GM21381 (cell line): ENCODE data around the gene HOXC4.
"Not testable (repeated sequence)": the region's sequence is repeated elsewhere in the genome, so short reads cannot be mapped to it uniquely, and the experiment has no call there.

Experiments used
- ATAC-seq: cut with Tn5 transposase; IDR thresholded peaks from one replicate; pipeline ENCODE4 v1.9.1; 2021; ENCODE audit warnings: mild to moderate bottlenecking, moderate library complexity; ENCODE audit not compliant: unreplicated experiment

The HOXC4 gene

DNA sequence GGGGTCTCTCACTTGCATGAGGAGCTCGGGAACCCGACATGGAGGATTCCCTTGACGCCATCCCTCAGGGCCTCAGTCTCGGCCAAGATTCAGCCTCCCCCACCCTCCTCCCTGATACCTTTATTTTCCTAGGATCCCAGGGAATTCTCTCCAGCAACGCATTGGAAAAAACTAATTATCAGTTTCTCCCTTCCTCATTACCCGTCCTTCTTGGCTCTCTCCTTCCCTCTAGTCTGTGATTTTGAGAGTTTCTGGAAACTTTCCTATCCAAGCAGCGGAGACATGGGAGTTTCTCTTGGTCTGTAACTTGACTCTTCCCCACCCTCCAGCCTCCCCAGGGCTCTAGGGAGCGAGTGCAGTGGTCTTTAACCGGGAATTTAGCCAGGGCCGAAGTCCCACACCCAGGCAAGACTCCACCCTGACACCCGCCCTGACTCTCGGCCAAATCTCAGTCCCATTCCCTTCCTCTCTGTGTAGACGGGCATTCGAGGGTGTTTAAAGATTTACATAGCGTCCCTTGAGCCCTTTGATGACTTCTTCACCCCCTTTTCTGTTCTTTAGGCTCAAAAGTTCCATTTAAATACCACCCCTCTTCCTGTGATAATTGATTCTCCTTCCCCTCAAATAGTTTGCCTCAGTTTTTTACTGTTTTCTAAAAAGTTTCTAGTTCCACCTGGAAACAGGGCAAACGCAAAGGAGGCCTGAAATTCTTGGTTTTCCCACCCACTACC, 14.1 kb upstream of the HOXC4 start:
- ATAC-seq, result no peak

DNA sequence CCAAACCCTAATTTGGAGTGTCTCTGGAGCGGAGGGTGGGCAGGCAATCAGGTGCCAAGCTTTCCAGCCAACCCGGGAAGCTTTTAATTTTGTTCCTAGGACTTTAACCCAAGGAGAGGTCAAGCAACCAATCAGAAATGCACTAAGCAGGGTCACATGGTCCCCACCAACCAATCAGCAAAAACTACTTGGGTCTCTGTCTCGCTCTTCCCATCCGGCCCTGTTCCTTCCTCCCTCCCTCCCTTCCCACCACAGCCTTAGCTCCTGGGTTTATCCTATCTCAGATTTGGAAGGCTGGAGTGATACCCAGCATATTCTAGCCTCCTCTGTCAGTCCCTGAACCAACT, 13.5 kb upstream of the HOXC4 start:
- no peak for ATAC-seq

DNA sequence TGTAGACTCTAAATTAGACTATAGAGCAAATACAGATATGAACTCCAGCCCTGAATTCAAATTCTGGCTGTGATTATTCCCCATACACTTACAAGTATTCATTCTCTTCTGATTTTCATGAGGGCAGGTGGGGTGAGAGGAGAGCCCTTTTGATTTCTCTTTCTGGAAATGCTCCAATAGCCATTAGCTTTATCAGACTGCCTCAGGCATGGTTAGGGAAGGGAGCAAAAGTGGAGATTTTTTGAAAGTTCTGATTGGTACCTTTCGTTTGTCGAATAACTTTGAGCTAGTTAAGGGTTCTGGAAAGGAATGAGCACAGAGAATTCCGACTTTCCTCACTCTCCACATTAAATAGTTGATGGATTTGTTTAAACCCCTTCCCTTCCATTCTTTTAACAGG, 13.0 kb upstream of the HOXC4 start:
- ATAC-seq, result no peak

DNA sequence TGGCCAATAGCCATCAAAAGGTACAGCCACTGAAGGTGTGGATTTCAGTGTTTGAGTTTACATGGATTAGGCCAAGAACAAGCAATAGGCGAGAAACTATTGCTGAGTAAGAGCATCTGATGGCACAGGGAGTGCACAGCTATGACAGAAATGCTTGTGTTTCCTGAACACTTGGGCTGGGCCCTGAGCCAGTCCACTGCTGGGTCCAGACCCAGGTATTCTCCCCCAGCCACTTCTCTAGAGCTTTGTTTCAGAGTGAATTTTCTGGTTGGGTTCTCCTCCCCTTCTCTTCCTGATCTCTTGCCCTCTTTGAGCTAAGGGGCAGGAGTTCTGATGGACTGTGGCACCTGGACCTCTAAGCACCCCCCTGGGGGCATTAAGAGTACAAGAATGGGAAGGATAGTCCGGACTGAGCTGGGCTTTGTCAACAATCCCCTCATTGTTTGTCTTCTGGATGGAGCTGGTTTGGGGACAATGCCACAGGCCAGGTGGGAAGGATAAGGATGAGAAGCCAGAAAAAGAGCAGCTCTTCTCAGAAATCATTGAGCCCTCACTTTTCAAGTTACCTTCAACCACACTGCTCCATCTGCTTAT, 12.4 kb upstream of the HOXC4 start:
- ATAC-seq, result no peak

DNA sequence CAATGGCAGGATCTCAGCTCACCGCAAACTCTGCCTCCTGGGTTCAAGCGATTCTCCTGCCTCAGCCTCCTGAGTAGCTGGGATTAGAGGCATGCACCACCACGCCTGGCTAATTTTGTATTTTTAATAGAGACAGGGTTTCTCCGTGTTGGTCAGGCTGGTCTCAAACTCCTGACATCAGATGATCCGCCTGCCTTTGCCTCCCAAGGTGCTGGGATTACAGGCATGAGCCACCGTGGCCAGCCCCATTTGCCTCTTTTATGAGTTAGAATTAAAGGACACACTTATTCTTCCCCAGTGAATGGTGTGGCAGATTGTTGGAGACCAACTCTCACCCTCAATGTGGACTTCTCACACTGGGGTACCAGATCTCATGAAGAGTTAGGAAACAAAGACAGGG, 11.6 kb upstream of the HOXC4 start:
- not testable (repeated sequence) for ATAC-seq

DNA sequence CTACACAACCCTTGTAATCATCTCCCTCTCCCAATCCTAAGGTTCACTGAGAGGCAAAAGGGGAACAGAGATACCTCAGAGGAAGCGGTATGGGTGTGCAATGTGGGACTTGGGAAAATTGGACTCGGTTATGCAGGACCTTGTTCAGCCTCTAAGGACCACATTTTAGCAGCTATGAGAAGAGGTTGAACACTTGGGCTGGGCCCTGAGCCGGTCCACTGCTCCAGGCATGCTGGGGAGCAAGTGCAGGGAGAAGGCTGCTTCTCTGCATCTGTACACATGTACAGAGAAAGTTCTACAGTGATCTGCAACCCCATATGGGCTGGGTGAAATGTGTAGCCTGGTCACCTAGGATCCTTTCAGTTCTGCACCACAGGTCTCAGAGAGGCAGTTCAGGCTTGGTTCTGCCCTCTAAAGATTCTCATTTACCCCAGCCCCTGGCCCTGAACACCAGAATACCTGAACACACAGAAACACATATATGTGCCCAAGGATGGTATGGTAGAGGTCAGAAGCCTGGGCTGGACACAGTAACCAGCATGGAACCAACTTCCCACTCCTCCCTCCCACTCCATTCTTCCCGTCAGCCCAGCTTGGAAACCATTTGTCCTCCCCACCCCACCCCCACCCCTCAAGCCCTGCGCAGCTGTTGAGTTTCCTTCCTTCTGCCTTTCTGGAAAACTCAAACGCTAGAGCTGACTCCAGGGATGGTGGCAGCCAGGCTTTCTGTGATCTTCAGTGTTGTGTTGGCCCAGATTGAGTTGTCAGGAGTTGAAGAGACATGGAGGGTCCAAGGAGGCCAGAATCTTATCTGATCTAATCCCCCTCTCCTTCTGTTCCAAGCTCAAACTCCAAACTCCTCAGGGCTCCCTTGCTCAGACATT, 10.4 kb upstream of the HOXC4 start:
- no peak for ATAC-seq

DNA sequence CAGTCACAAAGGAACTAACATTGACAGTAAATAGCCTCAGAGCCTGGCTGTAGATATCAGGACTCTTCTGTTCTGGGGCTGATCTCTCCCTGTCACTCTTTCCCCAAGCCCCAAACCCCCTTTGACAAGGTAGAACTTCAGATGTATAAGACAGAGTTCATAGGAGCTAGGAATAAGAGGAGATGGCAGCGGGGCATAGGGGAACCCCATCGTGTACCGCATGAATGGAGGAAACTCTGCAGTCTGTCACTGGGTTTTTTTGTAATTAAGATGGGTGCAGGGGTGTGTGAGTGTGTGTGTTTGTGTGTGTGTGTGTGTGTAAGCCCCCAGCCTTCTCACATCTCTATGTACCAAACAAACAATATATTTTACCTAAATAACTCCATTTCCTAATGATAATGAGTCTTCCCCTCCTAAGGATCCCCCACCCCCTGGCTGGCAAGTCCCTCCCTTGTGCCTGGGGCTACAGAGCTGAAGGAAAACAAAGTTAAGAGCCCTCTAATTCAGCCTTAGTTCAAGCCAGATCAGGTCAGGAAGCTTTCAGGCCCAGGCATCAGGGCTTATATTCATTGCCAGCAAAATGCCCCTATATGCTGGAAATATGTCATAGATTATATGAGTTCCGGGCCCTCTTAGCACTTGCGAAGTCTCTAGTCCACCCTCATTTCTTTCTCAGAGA, 9.1 kb upstream of the HOXC4 start:
- ATAC-seq, result no peak

DNA sequence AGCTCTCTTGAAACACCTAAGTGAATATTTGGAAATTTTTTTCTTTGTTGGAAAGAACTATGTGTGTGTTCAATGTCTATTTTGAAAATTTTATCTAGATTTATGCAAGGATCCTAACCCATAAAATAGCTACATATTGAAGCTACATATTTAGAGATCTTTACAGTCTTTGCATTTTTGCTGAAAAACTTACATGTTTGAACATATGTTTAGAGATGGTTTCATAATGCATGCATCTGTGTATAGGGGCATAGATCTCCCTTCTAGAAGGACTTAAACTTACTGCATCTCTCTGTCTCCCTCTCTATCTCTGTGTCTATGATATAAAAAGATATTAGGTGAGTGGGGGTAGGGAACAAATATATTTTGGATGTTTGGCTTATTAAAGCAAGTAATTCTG, 8.2 kb upstream of the HOXC4 start:
- ATAC-seq, result no peak

DNA sequence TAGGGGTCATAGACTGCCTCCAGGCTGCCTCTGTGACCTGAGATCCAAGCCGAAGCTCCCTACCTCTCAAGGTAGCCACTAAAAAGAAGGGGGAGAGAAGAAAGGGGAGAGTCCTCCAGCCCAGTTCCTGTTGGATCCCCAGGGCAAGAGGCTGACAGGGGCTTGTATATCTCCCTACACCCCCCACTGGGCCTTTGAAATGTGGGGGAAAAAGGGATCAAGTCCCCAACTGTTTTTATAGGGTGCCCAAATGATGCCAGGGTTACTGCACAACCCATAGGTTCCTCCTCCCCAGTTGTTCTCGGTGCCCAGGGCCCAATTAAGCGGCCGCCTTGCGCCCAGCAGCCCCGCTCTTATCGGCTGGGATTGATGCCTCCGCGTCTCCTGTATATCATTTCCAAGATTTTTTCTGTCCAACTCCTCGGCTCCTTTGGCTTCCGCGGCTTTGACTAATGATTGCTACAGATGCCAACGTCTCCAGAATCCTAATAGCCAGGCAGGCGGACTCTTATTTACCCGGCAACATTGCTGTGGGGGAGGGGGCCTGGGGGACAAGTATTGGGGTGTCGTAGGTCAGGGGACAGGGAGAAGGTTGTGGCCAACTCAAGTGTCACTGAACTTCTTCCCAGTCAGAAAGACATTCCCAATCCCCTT, 7.6 kb upstream of the HOXC4 start:
- no peak for ATAC-seq

DNA sequence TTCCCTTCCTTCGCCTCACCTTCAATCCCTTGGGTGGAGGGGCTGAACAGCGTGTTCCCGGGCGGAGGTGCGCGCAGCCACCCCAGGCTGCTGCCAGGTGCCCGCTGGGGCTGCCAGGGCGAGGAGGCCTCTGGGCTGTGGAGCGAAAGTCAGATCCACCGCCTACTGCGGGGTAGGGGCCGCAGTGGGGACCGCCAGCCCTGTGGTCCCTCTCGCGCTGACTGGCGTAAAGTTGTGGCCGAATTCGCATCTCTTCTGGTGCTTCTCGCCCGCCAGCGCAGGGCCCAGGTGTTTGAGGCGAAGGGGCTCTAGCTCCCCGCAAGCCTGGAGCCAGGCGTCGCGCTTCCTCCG, 6.9 kb upstream of the HOXC4 start:
- no peak for ATAC-seq

DNA sequence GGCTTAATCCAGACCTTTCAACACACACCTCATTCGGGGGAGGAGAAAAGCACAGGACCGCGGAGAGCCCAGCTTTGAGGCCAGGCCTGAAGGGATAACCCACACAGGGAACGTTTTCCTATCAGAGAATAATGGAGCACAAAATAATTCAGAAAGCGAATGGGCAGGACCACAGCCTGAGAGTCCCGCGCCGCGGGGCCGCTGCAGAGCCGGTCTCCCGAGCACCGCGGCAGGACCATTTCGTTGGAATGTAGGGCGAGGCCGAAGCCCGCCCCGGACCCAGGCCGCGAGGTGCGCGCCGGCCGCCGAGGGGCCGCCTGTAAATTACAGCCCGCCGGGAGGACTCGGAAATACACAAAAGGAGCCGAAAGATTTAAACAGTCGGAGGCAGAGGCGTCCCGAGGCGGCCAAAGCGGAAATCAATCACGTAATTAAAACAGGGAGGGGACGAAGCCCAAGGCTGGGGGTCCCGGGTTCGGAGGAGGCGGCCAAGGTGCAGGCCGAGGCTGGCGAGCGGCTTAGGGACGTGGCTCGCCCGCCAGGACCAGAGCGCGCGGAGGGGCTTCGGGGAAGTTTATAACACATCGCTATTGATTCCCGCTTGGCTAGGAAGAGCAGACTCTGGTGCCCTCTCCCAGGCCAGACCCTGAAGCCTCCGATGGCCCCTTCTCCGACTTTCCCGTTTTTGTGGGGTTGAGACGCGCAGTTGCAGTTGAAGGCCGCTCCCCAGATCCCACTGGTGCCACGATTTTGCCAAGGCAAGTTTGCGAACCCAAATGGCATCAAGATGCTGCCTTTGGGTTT, 6.3 kb upstream of the HOXC4 start:
- ATAC-seq, result no peak

DNA sequence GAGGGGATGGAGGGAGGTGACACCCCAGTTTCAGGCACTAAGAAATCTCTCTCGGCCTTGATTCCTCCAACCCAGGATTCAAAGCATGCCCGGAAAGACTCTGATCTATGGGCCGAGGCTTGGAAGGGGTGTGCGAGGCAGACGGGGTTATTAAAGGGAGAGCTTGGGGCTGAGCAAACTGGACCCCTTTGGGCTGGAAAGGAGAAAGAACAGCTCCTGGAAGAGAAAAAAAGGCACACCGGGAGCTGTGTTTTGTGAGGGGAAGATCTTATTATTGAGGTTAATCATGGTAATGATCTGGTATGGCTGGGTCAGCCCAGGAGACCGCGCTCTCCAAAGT, 5.7 kb upstream of the HOXC4 start:
- no peak for ATAC-seq

DNA sequence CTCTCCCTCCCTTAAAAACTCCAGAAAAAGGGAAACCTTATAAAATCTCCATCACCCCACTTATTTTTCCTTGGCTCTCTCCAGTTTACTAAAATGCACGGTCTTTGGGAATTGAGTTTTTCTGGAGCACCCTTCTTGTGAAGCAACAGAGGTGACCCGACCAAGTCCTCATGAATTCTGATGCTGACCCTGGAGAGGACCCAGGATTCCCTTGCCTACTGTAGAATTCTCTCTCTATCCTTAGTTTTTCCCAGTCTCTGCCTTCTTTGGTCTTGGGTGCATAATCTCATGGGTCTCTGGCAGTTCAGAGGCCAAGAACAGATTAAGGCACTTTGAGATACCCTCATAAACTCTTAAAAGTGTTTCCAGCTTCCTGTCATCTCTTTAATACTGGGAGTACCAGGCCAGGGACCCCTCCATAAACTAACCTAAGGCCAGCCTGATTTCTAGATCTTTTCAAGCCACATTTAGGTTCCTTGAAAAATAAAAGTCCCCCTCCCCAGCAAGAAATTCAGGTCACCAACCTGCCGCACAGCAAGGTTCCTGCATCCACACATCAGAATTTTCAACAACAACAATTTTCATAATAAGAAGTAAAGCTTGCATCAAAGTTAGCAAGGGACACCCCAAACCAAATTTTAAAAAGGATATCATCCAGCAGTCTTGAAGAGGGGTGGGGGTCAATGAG, 5.1 kb upstream of the HOXC4 start:
- ATAC-seq, result no peak

DNA sequence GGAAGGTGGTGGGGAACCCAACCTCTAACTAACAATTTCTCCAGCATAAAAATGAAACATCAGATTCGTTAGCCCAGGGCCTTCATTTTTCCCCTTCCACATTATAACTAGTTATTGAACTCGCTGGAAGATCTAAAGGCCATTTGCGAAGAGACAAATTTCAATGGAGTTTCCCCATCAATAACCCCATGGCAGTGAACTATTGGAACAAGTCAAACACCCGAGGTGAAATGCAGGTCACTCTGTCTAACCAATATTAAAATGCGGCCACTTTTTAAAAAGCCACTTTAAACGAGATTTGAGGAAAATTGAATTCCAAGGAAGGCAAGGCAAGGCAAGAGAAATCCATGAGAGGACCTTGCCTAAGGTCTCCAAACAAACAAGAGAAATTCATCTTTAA, 4.5 kb upstream of the HOXC4 start:
- no peak for ATAC-seq

DNA sequence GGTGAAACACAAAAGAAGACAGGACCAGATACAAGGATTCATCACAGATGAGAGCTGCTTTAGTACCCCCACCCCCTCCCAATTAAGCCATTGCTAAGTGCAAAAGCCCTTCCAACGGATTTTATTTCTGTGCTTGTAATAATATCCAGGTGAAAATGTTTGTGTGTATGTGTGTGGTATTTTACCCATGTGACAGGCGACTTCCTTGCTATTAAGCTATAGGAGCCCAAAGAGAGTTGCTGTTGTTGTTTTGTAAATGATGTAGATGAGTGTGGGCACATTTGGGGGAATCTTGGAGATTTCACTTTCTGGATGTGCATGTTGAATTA, 3.2 kb upstream of the HOXC4 start:
- no peak for ATAC-seq

DNA sequence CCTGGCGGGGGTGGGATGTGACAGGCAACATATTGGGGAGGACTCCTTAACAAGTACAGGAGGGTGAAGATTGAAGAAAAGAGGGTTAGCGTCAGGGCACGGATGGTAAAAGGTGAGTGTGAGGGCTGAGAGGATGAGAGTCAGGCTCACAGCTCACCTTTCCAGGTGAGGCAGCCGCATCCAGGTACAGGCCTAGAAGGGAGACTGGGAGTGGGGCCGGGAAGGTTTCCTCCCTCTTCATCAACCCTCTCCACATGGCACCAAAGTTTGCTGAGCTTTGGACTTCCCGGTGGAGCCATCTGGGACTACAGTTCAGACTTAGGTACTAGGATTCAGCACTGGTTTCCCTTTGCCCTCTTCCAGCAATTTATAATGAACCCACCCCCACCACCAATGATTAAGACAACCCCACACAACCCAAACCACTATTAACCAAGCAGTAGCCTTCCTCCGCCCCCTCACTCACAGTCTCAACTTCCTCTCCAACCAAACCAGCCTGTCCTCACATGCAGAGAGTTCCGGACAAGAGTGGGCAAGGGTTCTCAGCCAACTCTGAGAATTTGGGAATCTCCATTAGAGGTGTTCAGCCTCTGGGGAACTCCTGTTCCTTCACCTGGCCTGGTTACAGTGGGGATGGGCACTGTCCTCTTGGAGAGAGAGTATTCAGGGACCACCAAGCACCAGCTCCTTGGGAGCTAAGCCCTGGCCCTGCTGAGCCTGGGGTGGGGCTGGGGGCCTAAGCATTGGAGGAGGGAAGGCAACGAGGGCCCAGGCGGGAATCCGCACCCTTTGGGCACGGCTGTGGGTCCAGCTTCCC, 2.4 kb upstream of the HOXC4 start:
- no peak for ATAC-seq

DNA sequence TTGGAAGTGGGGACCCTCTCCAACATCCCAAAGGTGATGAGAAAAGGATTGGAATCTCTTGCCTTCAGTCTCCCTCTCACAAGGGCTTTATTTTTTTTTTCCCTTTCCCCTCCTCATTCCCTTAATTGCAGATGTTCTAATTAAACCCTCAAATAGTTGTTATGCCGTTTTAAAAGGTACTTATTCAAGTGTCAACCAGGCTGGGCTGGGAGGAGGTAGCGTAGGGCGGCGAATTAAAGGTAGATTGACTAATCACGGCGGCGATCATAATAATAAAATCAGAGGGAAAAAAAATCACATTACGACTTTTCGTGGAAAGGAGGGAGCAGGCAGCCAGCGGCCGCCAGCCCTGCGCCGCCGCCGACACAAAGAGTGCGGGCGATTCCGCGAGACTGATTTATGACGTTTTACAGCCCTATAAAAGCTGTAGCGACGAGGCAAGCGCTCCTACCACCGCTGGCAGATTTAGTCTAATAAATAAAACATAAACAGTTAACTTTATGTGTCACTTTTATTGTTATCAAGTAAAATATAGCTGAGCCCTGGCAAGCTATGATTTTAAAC, 1.7 kb upstream of the HOXC4 start:
- ATAC-seq, result no peak

DNA sequence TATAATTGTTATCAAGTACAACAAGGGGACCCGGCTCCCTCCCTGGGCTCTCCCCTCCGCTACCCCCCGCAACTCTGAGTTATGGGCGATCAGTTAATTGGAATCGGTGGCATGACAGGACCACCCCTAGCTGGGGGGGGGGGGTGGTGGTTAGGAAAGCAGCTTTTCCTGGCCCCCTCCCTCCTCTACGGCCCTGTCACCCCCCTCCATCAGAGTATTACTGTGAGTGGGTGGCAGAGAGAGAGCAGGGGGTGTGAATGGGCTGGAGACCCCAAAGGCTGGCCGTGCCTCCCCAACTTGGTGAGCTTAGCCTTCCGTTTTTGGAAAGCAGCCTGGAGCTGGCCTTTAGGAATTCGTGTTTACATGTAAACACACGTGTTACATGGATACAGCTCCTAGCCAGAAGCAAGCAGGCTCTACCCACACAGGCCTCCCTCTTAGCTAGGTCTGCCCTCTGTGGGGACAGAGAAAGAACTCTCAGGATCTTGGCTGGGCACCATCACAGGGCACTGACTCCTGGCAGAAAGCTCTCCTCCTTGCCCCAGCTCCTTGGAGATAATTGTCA, 1.1 kb upstream of the HOXC4 start:
- ATAC-seq, result no peak
